ENCODE measurements around the gene FAM204A. TPM values are rescaled to one million over a fixed set of nuclear protein-coding genes. Genes with fewer than 3 reads are reported as not detected.

Gene FAM204A
- total RNA-seq, 1 donor = 85.8 TPM

- Histone ChIP-seq H3K4me1 (ENCODE audit: insufficient read depth, low read length) (peaks cover 2% of the 10 kb centered on the region), H3K79me2 (ENCODE audit: insufficient read depth, low read length) (no peaks in the 10 kb centered on the region), H3K4me2 (ENCODE audit: insufficient read depth, low read length) (no peak overlapping the region), H2AFZ (ENCODE audit: low read length) (no peak overlapping the region), H3K36me3 (ENCODE audit: insufficient read depth, low read length) (no peaks in the 10 kb centered on the region), H3K27me3 (ENCODE audit: insufficient read depth, low read length) (no peaks in the 10 kb centered on the region), H3K27ac (ENCODE audit: low read depth, low read length) (no peak overlapping the region), H3K9me3 (ENCODE audit: low read depth, low read length) (no peaks in the 10 kb centered on the region), H4K20me1 (ENCODE audit: insufficient read depth, low read length) (no peaks in the 10 kb centered on the region), H3K4me3 (ENCODE audit: insufficient read depth, low read length) (no peak overlapping the region)
- DNase-seq (ENCODE audit: insufficient read length, low spot score, missing footprints) = no peak
- TF ChIP-seq CTCF (IDR thresholded peaks at IDR 0.05; ENCODE audit: extremely low read depth, low read depth, low read length) = no peak
These were observed 65.9 kb downstream of the FAM204A start for GRCh38 chr10:118276204-118276603.

GRCh38 chr10:118273662-118274061, 68.5 kb downstream of the FAM204A start:
- no peaks in the 10 kb centered on the region for H3K9me3 ChIP-seq (ENCODE audit: low read depth, low read length)
- H3K36me3 ChIP-seq (ENCODE audit: insufficient read depth, low read length) = no peaks in the 10 kb centered on the region
- TF ChIP-seq CTCF (IDR thresholded peaks at IDR 0.05; ENCODE audit: extremely low read depth, low read depth, low read length) = no peak
- no peak overlapping the region for H3K4me2 ChIP-seq (ENCODE audit: insufficient read depth, low read length)
- H2AFZ ChIP-seq (ENCODE audit: low read length) = no peak overlapping the region
- no peaks in the 10 kb centered on the region for H3K79me2 ChIP-seq (ENCODE audit: insufficient read depth, low read length)
- H4K20me1 ChIP-seq (ENCODE audit: insufficient read depth, low read length) = no peaks in the 10 kb centered on the region
- H3K4me1 ChIP-seq (ENCODE audit: insufficient read depth, low read length) = peaks cover 2% of the 10 kb centered on the region
- no peak overlapping the region for H3K27ac ChIP-seq (ENCODE audit: low read depth, low read length)
- no peak for DNase-seq (ENCODE audit: insufficient read length, low spot score, missing footprints)
- no peak overlapping the region for H3K4me3 ChIP-seq (ENCODE audit: insufficient read depth, low read length)
- H3K27me3 ChIP-seq (ENCODE audit: insufficient read depth, low read length) = no peaks in the 10 kb centered on the region

- Histone ChIP-seq H3K27ac (ENCODE audit: low read depth, low read length) (no peak overlapping the region), H3K4me2 (ENCODE audit: insufficient read depth, low read length) (peak overlapping the region; percentile 74), H2AFZ (ENCODE audit: low read length) (no peak overlapping the region)
These were observed 69.4 kb downstream of the FAM204A start for GRCh38 chr10:118272767-118273166.

GRCh38 chr10:118272149-118272721, 69.9 kb downstream of the FAM204A start:
- peak; percentile 58 for DNase-seq (ENCODE audit: insufficient read length, low spot score, missing footprints)
- Histone ChIP-seq H4K20me1 (ENCODE audit: insufficient read depth, low read length) (no peaks in the 10 kb centered on the region), H3K4me3 (ENCODE audit: insufficient read depth, low read length) (peak overlapping the region; percentile 47), H3K79me2 (ENCODE audit: insufficient read depth, low read length) (no peaks in the 10 kb centered on the region), H3K36me3 (ENCODE audit: insufficient read depth, low read length) (no peaks in the 10 kb centered on the region), H2AFZ (ENCODE audit: low read length) (peak overlapping the region; percentile 76), H3K4me1 (ENCODE audit: insufficient read depth, low read length) (peaks cover 2% of the 10 kb centered on the region), H3K27me3 (ENCODE audit: insufficient read depth, low read length) (no peaks in the 10 kb centered on the region), H3K27ac (ENCODE audit: low read depth, low read length) (no peak overlapping the region), H3K4me2 (ENCODE audit: insufficient read depth, low read length) (peak overlapping the region; percentile 74), H3K9me3 (ENCODE audit: low read depth, low read length) (no peaks in the 10 kb centered on the region)
- TF ChIP-seq CTCF (IDR thresholded peaks at IDR 0.05; ENCODE audit: extremely low read depth, low read depth, low read length) = no peak

More at GRCh38 chr10:118272767-118273166, 69.4 kb downstream of the FAM204A start:
- Histone ChIP-seq H3K4me1 (ENCODE audit: insufficient read depth, low read length) (peaks cover 2% of the 10 kb centered on the region), H4K20me1 (ENCODE audit: insufficient read depth, low read length) (no peaks in the 10 kb centered on the region), H3K9me3 (ENCODE audit: low read depth, low read length) (no peaks in the 10 kb centered on the region), H3K4me3 (ENCODE audit: insufficient read depth, low read length) (no peak overlapping the region), H3K36me3 (ENCODE audit: insufficient read depth, low read length) (no peaks in the 10 kb centered on the region), H3K79me2 (ENCODE audit: insufficient read depth, low read length) (no peaks in the 10 kb centered on the region), H3K27me3 (ENCODE audit: insufficient read depth, low read length) (no peaks in the 10 kb centered on the region)
- TF ChIP-seq CTCF (IDR thresholded peaks at IDR 0.05; ENCODE audit: extremely low read depth, low read depth, low read length) = no peak
- DNase-seq (ENCODE audit: insufficient read length, low spot score, missing footprints) = no peak

All from osteoblast (primary cell).